H9 (cell line): ENCODE results near the gene DNMT3L. TPM values are rescaled to one million over a fixed set of nuclear protein-coding genes. Genes with fewer than 3 reads are reported as not detected.
A peak's percentile ranks its signal among the peaks of the same experiment; 100 is the strongest.

Experiments
- DNase-seq: peaks from one replicate; pipeline ENCODE4 v3.0.0-alpha.2; 2017
- H2AFZ ChIP-seq: one replicate; pipeline ENCODE4 v1.6.1; 2013; ENCODE audit warnings: mild to moderate bottlenecking, low read length, control low read depth, moderate library complexity
- H2AK5ac ChIP-seq: 2 replicates; pipeline ENCODE4 v1.6.1; 2013; ENCODE audit warnings: low read length, control low read depth, mixed read lengths; ENCODE audit not compliant: insufficient read length
- H2BK120ac ChIP-seq: one replicate; pipeline ENCODE4 v1.6.1; 2013; ENCODE audit warnings: low read depth, mild to moderate bottlenecking, low read length, control low read depth, inconsistent platforms; ENCODE audit not compliant: poor library complexity, severe bottlenecking
- H2BK12ac ChIP-seq: 2 replicates; pipeline ENCODE4 v1.6.1; 2013; ENCODE audit warnings: low read length, control low read depth, mixed read lengths, low read depth; ENCODE audit not compliant: insufficient read length
- H2BK15ac ChIP-seq: 2 replicates; pipeline ENCODE4 v1.6.1; 2013; ENCODE audit warnings: low read depth, low read length, control low read depth
- H2BK20ac ChIP-seq: one replicate; pipeline ENCODE4 v1.6.1; 2013; ENCODE audit warnings: low read depth, mild to moderate bottlenecking, low read length, control low read depth, inconsistent platforms; ENCODE audit not compliant: poor library complexity, severe bottlenecking
- H2BK5ac ChIP-seq: 2 replicates; pipeline ENCODE4 v1.6.1; 2013; ENCODE audit warnings: low read length, control low read depth, mixed read lengths; ENCODE audit not compliant: insufficient read length
- H3K14ac ChIP-seq: 2 replicates; pipeline ENCODE4 v1.6.1; 2013; ENCODE audit warnings: low read length, control low read depth; ENCODE audit not compliant: insufficient read depth
- H3K18ac ChIP-seq: 2 replicates; pipeline ENCODE4 v1.6.1; 2013; ENCODE audit warnings: low read depth, mild to moderate bottlenecking, mixed read lengths, low read length, control low read depth; ENCODE audit not compliant: insufficient read length
- H3K23ac ChIP-seq: 2 replicates; pipeline ENCODE4 v1.6.1; 2013; ENCODE audit warnings: low read length, control low read depth, mixed read lengths, low read depth; ENCODE audit not compliant: insufficient read length
- H3K23me2 ChIP-seq: 2 replicates; pipeline ENCODE4 v1.6.1; 2013; ENCODE audit warnings: low read depth, mild to moderate bottlenecking, mixed read lengths, low read length, control low read depth; ENCODE audit not compliant: insufficient read length, poor library complexity, severe bottlenecking
- H3K27ac ChIP-seq: 2 replicates; pipeline ENCODE4 v1.5.1; 2013; ENCODE audit warnings: low read length, control low read depth, mixed read lengths, low read depth; ENCODE audit not compliant: insufficient read length
- H3K27me3 ChIP-seq: 2 replicates; pipeline ENCODE4 v1.6.1; 2013; ENCODE audit warnings: low read length, control low read depth, inconsistent platforms; ENCODE audit not compliant: insufficient read depth
- H3K4ac ChIP-seq: 2 replicates; pipeline ENCODE4 v1.6.1; 2013; ENCODE audit warnings: low read depth, mild to moderate bottlenecking, control low read depth, inconsistent platforms, low read length, moderate library complexity
- H3K4me1 ChIP-seq: 2 replicates; pipeline ENCODE4 v1.6.1; 2013; ENCODE audit warnings: low read length, control low read depth, inconsistent platforms; ENCODE audit not compliant: insufficient read depth
- H3K4me2 ChIP-seq: 2 replicates; pipeline ENCODE4 v1.6.1; 2013; ENCODE audit warnings: low read length, control low read depth, mixed read lengths; ENCODE audit not compliant: insufficient read length, insufficient read depth
- H3K56ac ChIP-seq: 2 replicates; pipeline ENCODE4 v1.6.1; 2013; ENCODE audit warnings: low read depth, mild to moderate bottlenecking, mixed read lengths, low read length, control low read depth; ENCODE audit not compliant: insufficient read length
- H3K79me1 ChIP-seq: 2 replicates; pipeline ENCODE4 v1.6.1; 2013; ENCODE audit warnings: low read depth, mild to moderate bottlenecking, moderate library complexity, low read length, control low read depth, inconsistent platforms; ENCODE audit not compliant: insufficient read depth, poor library complexity, severe bottlenecking
- H3K79me2 ChIP-seq: 2 replicates; pipeline ENCODE4 v1.6.1; 2013; ENCODE audit warnings: low read length, control low read depth, inconsistent platforms; ENCODE audit not compliant: insufficient read depth
- H3K9ac ChIP-seq: 2 replicates; pipeline ENCODE4 v1.6.1; 2013; ENCODE audit warnings: low read length, control low read depth, mixed read lengths; ENCODE audit not compliant: insufficient read length; ENCODE audit errors: extremely low read depth
- H3K9me3 ChIP-seq: one replicate; pipeline ENCODE4 v1.6.1; 2013; ENCODE audit warnings: low read depth, low read length, inconsistent platforms; ENCODE audit not compliant: control insufficient read depth
- H3T11ph ChIP-seq: one replicate; pipeline ENCODE4 v1.6.1; 2013; ENCODE audit warnings: mild to moderate bottlenecking, low read length, control low read depth, inconsistent platforms
- H4K20me1 ChIP-seq: one replicate; pipeline ENCODE4 v1.6.1; 2013; ENCODE audit not compliant: control insufficient read depth, insufficient read length, insufficient read depth
- H4K5ac ChIP-seq: 2 replicates; pipeline ENCODE4 v1.6.1; 2013; ENCODE audit warnings: low read depth, mild to moderate bottlenecking, mixed read lengths, low read length, control low read depth; ENCODE audit not compliant: insufficient read length
- H4K8ac ChIP-seq: replicated peaks from 2 replicates; pipeline ENCODE4 v1.6.1; 2013; ENCODE audit warnings: low read length, control low read depth, mixed read lengths, low read depth; ENCODE audit not compliant: insufficient read length
- H4K91ac ChIP-seq: 2 replicates; pipeline ENCODE4 v1.6.1; 2013; ENCODE audit warnings: low read depth, mild to moderate bottlenecking, moderate library complexity, mixed read lengths, low read length, control low read depth; ENCODE audit not compliant: insufficient read length
- H3K27ac Mint-ChIP-seq, 3 experiments: 2 replicates in 2 of 3; 3 replicates in 1 of 3; pipeline ENCODE4 v1.8.0; 2020 to 2021; ENCODE audit warnings: mixed read lengths in 3 of 3, mild to moderate bottlenecking in 1 of 3, moderate library complexity in 1 of 3
- H3K27me3 Mint-ChIP-seq: 2 replicates; pipeline ENCODE4 v1.8.0; 2021; ENCODE audit warnings: low read depth, mild to moderate bottlenecking, moderate library complexity, mixed read lengths
- H3K36me3 Mint-ChIP-seq, 3 experiments: 2 replicates in 2 of 3; 3 replicates in 1 of 3; pipeline ENCODE4 v1.8.0; 2020 to 2021; ENCODE audit warnings: low read depth in 3 of 3, mixed read lengths in 3 of 3; ENCODE audit not compliant: insufficient read depth in 1 of 3
- H3K4me1 Mint-ChIP-seq, 2 experiments: 2 replicates each; pipeline ENCODE4 v1.8.0; 2020; ENCODE audit warnings: mixed read lengths in 2 of 2
- H3K4me3 Mint-ChIP-seq, 2 experiments: 2 replicates in 1 of 2; 3 replicates in 1 of 2; pipeline ENCODE4 v1.8.0; 2020 to 2021; ENCODE audit warnings: mild to moderate bottlenecking in 2 of 2, mixed read lengths in 2 of 2, moderate library complexity in 1 of 2
- H3K9me3 Mint-ChIP-seq, 2 experiments: 2 replicates in 1 of 2; 3 replicates in 1 of 2; pipeline ENCODE4 v1.8.0; 2020; ENCODE audit warnings: mild to moderate bottlenecking in 2 of 2, mixed read lengths in 2 of 2, moderate library complexity in 1 of 2
- WGBS: extraction: QIAGEN DNeasy Blood & Tissue Kit; methylation state at CpG from one replicate; pipeline ENCODE4 v1.1.7; 2013; ENCODE audit warnings: missing lambda C conversion rate, low lambda C conversion rate, mixed read lengths; ENCODE audit not compliant: insufficient read length; ENCODE audit errors: extremely low coverage; 5-methylcytosine and 5-hydroxymethylcytosine counted together
- total RNA-seq: library from RNA; stranded (reverse); gene quantifications from 2 replicates; pipeline ENCODE4 v1.2.1, GENCODE V29; 2021
- TF ChIP-seq, protein P1 (sequence below): fragments of 200-600 bp; sonication (generic); conservative IDR thresholded peaks from 3 replicates; pipeline ENCODE4 v1.8.0; 2021; ENCODE audit warnings: antibody characterized with exemption, mild to moderate bottlenecking

The DNMT3L gene
- total RNA-seq, 1 experiment from 2014 or later = 0.77 TPM

- TF ChIP-seq, protein P1, sequence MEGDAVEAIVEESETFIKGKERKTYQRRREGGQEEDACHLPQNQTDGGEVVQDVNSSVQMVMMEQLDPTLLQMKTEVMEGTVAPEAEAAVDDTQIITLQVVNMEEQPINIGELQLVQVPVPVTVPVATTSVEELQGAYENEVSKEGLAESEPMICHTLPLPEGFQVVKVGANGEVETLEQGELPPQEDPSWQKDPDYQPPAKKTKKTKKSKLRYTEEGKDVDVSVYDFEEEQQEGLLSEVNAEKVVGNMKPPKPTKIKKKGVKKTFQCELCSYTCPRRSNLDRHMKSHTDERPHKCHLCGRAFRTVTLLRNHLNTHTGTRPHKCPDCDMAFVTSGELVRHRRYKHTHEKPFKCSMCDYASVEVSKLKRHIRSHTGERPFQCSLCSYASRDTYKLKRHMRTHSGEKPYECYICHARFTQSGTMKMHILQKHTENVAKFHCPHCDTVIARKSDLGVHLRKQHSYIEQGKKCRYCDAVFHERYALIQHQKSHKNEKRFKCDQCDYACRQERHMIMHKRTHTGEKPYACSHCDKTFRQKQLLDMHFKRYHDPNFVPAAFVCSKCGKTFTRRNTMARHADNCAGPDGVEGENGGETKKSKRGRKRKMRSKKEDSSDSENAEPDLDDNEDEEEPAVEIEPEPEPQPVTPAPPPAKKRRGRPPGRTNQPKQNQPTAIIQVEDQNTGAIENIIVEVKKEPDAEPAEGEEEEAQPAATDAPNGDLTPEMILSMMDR = no peak
- Histone ChIP-seq H3K4ac (no peak overlapping the region), H3K23me2 (peaks cover 5% of the 10 kb centered on the region), H2BK12ac (no peak overlapping the region), H2AK5ac (no peak overlapping the region), H4K8ac (no peak overlapping the region), H3K79me2 (no peaks in the 10 kb centered on the region), H2AFZ (no peak overlapping the region), H3K9me3 (no peaks in the 10 kb centered on the region), H2BK20ac (no peak overlapping the region), H3K4me2 (peak overlapping the region; percentile 64), H4K91ac (no peak overlapping the region), H2BK5ac (no peak overlapping the region), H3K14ac (no peak overlapping the region), H2BK15ac (no peak overlapping the region), H3K18ac (no peak overlapping the region), H3K4me1 (no peaks in the 10 kb centered on the region; the same call in 1 of the 2 replicates), H3K79me1 (no peaks in the 10 kb centered on the region), H3K56ac (no peak overlapping the region), H4K20me1 (no peaks in the 10 kb centered on the region), H3K27ac (no peak overlapping the region), H3K9ac (no peak overlapping the region), H3T11ph (no peak overlapping the region), H4K5ac (no peak overlapping the region), H3K23ac (no peak overlapping the region), H3K27me3 (no peaks in the 10 kb centered on the region), H2BK120ac (no peak overlapping the region)
- Mint-ChIP-seq H3K4me1 (peaks cover 14 to 26% of the 10 kb centered on the region in 2 experiments), H3K4me3 (peak overlapping the region; percentile 71 to 86), H3K27ac (no peak overlapping the region), H3K27me3 (peaks cover 11% of the 10 kb centered on the region), H3K36me3 (no peaks in the 10 kb centered on the region), H3K9me3 (no peaks in the 10 kb centered on the region)
- DNase-seq = no peak
- no CpG with 5 or more reads among the region's 10 CpGs for WGBS
Measured at GRCh38 chr21:44299085-44299457, 37.4 kb upstream of the DNMT3L start.
